Astrocyte of the spinal cord (primary cell): Measurements from ENCODE around the gene RPL23.

Experiments used
- DNase-seq: peaks from one replicate; pipeline ENCODE4 v3.0.0; 2011; ENCODE audit warnings: low read depth, low spot score
- H3K4me3 ChIP-seq: 2 replicates; pipeline ENCODE4 v1.5.1; 2011; ENCODE audit warnings: low read depth, mild to moderate bottlenecking, low read length, moderate library complexity
- in situ Hi-C: cut with HindIII; loops from 2 replicates; pipeline ENCODE4 v1.10.0; 2017; ENCODE audit warnings: low sequenced_read_pairs
- TF ChIP-seq, protein P1 (sequence below): IDR thresholded peaks from 2 replicates; pipeline ENCODE4 v1.5.1; 2012; ENCODE audit warnings: low read depth, mild to moderate bottlenecking, low read length, inconsistent platforms

The RPL23 gene

DNA sequence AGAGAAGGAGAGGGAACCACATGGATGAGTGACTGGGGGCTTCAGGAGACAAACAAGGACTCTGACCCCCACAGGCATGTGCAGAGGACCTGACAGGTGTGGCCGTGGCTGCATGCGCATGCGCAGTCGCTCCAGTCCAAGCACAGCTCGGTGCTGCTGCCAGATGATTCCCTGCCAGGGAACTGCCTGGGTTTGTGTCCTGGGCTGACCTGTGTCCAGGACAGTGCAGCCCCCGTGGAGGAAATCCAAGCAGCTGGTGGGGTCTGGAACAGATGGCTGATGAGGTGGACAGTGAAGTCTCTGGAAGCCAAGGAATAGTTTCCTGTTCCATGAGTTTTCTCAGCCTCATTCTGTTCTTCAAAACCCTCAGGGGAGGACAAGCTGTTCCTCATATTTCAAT, 43.7 kb upstream of the RPL23 start:
- no peak overlapping the region for H3K4me3 ChIP-seq
- in situ Hi-C loops: no loop called here
- DNase-seq: no peak
- TF ChIP-seq, protein P1, sequence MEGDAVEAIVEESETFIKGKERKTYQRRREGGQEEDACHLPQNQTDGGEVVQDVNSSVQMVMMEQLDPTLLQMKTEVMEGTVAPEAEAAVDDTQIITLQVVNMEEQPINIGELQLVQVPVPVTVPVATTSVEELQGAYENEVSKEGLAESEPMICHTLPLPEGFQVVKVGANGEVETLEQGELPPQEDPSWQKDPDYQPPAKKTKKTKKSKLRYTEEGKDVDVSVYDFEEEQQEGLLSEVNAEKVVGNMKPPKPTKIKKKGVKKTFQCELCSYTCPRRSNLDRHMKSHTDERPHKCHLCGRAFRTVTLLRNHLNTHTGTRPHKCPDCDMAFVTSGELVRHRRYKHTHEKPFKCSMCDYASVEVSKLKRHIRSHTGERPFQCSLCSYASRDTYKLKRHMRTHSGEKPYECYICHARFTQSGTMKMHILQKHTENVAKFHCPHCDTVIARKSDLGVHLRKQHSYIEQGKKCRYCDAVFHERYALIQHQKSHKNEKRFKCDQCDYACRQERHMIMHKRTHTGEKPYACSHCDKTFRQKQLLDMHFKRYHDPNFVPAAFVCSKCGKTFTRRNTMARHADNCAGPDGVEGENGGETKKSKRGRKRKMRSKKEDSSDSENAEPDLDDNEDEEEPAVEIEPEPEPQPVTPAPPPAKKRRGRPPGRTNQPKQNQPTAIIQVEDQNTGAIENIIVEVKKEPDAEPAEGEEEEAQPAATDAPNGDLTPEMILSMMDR: no peak

DNA sequence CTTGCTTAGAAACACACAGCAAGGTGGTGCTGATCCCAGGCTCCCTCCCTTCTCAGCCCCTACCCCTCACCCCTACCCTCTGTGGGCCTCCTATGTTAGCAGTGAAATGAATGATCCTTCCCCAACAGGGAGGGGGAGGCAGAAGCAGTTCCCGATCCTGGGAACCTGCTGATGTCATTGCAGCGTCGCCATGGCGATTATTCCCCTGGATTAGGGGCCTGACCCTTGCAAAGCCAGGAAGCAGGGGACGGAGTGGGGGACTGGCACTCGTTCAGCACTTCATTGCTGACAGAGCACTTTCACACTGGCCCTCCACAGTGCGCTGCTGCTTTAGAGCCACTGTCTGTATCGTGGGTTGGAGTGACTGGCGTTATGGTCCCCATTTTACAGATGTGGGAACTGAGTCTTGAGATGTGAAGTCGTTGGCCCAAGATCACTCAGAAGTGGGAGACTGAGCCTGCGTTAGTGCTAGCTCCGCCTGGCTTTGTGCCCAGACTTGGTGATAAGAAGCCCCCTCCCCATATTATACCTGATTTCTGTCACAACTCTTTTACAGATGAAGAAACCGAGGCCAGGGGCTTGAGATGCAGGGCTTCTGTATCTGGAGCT, 42.9 kb upstream of the RPL23 start:
- H3K4me3 ChIP-seq: no peak overlapping the region
- in situ Hi-C loops: no loop called here
- TF ChIP-seq, protein P1: no peak
- DNase-seq: no peak

DNA sequence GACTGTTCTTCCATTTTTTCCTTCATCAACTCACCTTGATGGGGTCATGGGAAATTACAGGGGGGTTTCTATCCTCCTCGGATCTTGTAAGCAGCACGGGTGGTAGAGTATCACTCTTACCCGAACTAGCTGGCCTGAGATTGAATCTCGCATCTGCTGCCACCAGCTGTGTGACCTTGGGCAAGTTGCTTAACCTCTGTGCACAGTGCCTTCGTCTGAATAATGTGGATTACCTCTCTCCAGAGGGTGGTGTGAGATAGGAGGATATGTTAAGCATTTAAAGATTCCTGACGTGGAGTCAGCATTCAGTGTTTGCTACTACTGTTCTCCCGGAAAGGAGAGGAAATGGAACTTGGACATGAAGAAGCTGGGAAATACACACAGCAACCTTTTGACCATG, 40.8 kb upstream of the RPL23 start:
- no peak overlapping the region for H3K4me3 ChIP-seq
- TF ChIP-seq, protein P1: no peak
- in situ Hi-C loops: no loop called here
- no peak for DNase-seq

DNA sequence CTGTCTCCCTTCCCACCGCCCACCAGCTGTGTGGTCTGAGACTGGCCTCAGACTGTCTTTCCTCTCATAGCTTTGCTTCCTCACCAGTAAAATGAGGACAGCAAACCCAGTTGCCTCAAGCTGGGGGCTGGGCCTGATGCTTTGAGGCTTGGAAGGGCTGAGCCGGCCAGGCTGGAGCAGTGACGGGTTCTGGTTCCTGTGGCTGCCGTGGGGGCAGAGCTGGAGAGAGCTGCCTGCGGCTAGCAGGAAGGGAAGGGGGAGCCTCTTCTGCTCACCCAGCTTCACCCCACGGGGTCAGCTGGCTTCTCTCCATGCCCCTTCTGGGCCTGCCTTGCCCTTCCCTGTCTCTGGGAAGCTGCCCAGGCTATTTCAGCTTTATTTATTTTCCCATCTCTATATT, 40.1 kb upstream of the RPL23 start:
- in situ Hi-C loops: no loop called here
- no peak overlapping the region for H3K4me3 ChIP-seq
- TF ChIP-seq, protein P1: no peak
- no peak for DNase-seq

DNA sequence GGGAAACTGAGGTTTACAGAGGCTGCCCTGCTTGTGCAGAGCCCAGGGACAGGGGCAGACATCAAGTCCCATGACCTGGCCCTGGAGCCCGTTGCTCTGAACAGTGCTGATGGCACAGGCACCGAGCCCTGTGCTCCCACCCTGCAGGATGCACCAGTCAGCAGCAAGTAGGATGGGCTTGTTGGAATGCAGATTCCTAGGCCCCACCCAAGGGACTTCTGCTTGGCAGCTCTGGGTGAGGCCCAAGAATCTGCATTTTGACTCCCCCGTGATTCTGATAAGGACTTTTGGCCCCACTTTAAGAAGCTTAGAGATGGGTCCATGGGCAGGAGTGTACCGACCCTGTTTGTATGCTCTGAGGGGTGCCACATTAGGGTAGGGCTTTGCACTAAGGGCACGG, 39.6 kb upstream of the RPL23 start:
- no peak overlapping the region for H3K4me3 ChIP-seq
- in situ Hi-C loops: no loop called here
- TF ChIP-seq, protein P1: no peak
- DNase-seq: no peak

DNA sequence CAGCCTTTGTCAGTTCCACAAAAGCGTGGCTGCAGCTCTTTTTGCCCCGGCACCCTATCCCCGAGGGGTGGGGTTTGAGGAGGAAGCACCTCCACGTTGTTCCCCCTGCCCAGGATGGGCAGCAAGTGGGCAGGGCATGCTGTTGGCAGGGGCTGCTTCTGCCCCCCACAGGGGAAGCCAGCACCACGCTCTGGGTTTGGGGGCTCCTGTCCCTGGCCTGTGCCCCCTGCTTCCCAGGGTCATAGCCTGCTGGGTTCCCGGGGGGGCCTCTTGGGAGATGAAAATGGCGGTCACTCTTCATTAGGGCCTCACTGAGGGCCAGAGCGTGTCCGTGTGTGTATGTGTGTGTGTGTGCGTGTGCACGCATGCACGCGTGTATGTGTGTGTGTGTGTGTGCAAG, 39.1 kb upstream of the RPL23 start:
- TF ChIP-seq, protein P1: no peak
- in situ Hi-C loops: no loop called here
- no peak overlapping the region for H3K4me3 ChIP-seq
- DNase-seq: no peak

DNA sequence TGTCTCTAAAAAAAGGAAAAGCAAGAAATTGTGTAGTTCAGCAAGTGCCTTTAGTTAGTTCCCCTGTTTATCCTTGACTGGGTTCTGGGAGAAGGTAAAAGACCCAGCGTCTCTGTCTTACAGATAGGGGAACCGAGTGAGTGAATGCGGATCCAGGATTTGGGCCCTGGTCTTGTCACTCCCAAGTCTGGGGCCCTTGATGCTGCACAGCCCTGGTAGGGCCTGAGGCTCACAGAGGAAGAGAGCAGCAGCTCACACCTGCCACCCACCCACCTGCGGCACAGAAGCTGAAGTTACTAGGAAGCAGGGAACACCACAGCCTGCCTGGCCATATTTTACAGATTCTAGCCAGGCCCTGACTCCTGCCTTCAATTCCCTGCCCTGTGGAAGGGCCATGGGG, 38.6 kb upstream of the RPL23 start:
- no peak for DNase-seq
- no peak overlapping the region for H3K4me3 ChIP-seq
- TF ChIP-seq, protein P1: no peak
- in situ Hi-C loops: no loop called here
